Umbilical cord (tissue), 2 donors: Measurements from ENCODE around the gene SLC6A6. TPM values are rescaled to one million over a fixed set of nuclear protein-coding genes. Genes with fewer than 3 reads are reported as not detected.

Source experiments
- DNase-seq: peaks from one replicate; pipeline ENCODE4 v3.0.0-alpha.2; 2015; ENCODE audit warnings: low spot score
- total RNA-seq: library from RNA; depleted of rRNA; stranded (reverse); fragments of >200 nt; gene quantifications from one replicate; pipeline ENCODE4 v1.2.3, GENCODE V29; 2014; ENCODE audit warnings: low replicate concordance; ENCODE audit not compliant: insufficient read depth

The SLC6A6 gene
- total RNA-seq, result 19.3 TPM

DNA sequence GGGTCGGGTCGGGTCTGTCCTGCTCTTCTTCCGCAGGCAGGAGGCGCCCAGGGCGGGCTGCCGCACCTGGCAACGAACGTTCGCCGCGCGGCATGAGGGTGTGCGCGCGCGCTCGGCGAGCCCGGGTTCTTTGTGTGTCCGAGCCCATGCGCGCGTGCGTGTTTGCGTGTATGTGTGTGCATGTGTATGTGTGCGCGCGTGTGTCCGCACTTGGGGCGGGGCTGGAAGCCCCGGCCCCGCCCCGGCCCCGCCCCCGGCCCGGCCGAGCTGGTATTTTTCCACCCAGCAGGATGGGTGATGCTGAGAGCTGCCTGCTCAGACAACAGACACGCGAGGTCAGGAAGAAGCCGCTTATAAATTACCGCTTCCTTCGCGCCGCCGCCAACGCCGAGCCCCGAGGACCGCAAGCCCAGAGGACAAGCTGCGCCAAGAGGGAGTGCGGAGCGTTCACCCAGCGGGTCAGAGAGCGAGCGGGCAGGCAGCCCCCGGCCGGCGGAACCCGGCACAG lies at the start of gene SLC6A6:
SLC6A6 (plus strand) TSS at position 303 of the 508 bp plus-strand sequence. CDS start 41,029 bp downstream, outside the sequence.
- DNase-seq, result peak; percentile 94

- DNase-seq, result peak; percentile 15
Measured at GRCh38 chr3:14353502-14353901, 48.9 kb upstream of the SLC6A6 start.

DNA sequence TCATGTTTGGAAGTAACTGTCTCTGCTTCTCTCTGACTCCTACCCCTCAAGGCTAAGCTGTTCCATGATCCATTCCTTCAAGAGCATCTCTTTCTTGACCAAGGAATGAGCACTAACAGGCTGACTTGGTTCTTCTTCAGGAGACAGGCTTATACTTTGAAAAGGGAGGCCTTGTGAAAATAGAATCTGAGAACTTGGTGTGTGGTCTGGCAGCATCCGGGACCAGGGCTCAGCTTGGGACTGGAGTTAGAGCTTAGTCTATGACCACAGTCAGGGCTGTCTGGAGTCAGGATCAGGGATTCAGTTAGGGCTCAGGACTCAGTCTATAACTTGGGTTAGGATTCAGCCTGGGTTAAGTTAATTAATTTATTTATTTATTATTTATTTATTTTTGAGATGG lies 44.9 kb upstream of the SLC6A6 start:
- no peak for DNase-seq

DNA sequence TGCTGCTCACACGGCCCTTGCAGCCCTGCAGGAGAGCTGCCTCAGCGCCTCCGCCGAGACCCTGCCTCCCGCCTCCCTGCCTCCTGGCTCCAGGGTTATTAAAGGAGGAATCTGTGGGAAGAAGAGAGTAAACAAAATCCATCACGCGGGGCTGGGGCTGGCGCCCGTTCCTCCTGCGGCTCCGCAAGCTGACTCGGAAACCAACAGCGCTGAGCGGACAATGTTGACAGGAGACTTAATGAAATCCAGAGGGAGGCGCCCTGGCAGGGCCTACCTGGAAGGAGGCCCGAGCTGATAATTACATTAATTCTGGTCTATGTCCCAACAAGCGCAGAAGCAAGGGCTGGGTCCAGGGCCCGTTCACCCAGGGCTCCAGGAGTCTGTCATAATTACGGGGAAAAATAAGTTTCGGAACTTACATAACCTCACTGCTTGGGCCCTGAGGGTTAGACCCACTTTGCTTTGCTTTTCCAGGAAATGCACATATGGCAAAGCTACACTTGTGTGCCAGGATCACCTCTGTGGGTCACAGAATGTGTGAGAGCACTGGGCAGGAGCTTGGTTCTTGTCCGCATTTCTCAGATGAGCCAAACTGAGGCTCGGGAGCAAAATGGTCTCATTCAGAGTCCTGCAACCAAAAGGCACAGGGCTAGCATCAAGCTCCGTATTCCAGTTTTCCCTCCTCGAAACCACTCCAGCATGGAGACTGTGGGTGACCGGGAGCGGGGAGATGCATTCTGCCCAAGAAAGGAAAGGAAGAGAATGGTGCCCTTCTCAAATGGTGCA lies 43.8 kb upstream of the SLC6A6 start:
- peak; percentile 36 for DNase-seq

- DNase-seq, result no peak
Measured at GRCh38 chr3:14359348-14359747, 43.1 kb upstream of the SLC6A6 start.

DNA sequence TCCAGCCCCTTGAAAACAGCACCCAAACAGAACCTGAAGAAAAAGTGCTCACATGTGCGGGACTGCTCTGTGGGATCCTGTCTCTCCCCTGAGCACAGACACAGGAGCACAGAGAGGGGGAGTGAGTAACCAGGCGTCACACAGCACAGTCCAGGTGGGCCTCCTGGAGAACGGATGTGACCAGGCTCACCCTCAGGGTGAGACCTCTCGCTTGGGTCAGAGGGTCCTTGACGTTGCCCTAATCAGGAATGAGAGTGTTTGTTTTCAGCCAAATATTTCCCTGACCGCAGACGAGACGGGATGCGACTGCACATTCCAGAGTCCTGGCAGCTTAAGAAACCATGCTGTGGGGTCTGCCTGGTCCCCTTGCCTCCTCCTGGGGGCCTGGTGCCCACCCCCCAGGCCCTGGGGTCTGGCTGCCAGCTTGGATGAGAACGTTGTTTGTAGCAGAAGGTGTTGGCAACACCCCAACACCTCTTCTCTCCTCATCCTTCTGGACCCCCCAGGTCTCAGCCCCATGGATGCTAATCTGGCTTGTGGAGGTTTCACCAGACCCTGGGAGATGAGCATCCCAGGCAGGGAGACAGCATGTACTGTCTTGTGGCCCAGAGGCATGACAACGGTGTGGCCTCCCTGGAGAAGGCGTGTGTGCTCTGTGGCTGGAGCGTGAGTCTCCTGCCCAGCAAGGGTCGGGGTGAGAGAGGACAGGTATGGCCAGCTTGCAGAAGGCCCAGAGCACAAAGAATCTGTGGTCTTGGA lies 42.1 kb upstream of the SLC6A6 start:
- DNase-seq, result no peak

DNA sequence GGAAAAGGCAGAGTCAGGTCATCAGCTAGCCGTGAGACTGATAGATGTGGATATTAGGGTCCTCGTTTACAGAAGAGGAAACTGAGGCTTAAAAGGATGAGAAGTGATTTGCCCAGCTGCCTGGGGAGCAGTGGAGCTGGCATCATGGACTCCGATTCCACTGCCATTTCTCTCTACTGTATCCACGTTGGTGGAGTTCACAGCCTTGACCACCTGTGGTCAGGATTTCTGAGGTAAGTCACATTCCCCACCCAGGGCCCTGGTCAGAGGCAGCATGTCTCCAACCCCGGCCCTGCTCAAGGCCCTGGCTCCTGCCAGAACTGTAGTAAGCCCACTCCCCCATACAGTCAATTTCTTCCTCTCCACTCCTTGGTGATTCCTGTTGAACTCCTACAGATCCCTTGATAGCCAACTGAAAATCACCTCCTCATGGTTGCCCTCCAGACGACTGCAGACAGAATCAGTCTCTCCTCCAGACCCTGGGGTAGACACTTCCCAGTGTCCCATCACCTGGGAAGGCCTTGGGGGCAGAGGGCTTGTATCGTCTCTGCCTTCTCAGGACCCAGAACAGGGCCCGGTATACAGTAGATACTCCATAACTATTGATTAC lies 41.2 kb upstream of the SLC6A6 start:
- DNase-seq, result no peak

- no peak for DNase-seq
Measured at GRCh38 chr3:14362890-14363289, 39.5 kb upstream of the SLC6A6 start.

DNA sequence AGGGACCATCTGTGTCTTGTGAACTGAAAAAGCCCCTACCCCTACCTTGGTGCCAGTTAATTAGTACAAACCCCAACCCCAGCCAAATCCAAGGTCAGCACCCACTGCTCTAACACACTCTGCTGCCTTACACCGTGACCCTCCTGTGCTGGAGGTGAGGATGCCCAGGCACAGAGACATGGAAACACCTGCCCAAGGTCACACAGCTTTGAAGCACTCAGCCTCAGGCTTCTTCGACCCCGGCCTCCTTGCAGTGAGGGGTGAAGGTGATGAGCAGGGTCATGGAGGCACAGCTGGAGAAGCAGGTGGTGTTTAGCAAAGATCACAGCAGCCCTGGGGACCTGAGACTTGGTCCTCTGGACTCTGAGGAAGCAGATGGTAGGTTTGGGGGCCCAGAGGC lies 39.0 kb upstream of the SLC6A6 start:
- DNase-seq, result no peak

GRCh38 chr3:14363991-14364390 lies 38.4 kb upstream of the SLC6A6 start:
- no peak for DNase-seq

DNA sequence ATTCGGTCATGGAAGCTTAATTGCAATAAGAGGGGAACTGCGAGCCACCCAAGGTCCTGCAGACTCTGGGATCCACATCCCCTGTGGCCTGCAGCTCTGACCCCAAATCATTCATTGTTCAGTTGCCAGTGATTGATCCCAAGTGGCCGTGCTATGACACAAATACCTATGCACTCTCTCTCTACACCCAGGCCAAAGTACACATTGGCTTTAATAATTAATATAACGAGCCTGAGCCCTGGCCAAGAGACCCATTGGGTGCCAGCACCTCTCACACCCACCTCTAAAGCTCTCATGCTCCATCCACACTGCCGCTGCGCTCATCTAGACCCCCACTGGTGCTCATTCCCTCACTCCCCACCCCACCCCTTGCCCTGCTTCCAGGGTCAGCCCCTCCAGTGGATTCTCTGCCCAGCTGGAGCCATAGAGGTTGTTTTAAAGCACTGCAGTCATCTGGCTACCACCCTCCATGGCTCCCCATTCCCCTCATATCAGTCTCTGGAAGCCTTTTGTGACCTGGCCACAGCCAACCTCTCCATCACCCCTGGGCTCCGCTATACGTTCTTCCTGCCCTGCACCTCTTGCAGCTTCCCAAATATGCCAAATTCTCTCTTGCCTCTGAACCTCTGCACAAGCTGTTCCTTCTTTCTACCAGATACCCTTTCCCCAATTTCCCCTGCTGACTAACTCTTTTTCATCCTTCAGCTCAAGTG lies 37.7 kb upstream of the SLC6A6 start:
- no peak for DNase-seq

DNA sequence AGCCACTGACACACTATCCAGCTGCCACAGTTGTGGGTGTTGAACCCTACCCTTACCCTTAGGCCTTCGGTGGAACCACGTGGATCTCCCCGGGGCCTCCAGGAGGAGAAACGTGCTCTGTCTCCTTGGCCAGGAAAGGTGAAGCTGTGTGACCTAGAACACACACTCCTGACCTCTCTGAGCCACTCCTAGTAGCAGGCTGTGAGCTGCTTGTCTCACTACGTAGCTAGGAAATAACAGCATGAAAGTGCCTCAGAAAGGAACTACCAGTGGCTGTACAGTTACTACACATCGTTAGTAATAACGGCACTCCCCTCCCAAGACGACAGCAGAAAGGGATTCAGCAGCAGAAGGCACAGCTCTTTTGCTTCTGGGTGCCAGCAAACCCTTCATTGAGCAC lies 36.2 kb upstream of the SLC6A6 start:
- DNase-seq, result no peak

- no peak for DNase-seq
Measured at GRCh38 chr3:14366915-14367823, 35.2 kb upstream of the SLC6A6 start.

- no peak for DNase-seq
Measured at GRCh38 chr3:14368146-14368545, 34.3 kb upstream of the SLC6A6 start.

GRCh38 chr3:14368885-14369284 lies 33.5 kb upstream of the SLC6A6 start:
- DNase-seq, result no peak

DNA sequence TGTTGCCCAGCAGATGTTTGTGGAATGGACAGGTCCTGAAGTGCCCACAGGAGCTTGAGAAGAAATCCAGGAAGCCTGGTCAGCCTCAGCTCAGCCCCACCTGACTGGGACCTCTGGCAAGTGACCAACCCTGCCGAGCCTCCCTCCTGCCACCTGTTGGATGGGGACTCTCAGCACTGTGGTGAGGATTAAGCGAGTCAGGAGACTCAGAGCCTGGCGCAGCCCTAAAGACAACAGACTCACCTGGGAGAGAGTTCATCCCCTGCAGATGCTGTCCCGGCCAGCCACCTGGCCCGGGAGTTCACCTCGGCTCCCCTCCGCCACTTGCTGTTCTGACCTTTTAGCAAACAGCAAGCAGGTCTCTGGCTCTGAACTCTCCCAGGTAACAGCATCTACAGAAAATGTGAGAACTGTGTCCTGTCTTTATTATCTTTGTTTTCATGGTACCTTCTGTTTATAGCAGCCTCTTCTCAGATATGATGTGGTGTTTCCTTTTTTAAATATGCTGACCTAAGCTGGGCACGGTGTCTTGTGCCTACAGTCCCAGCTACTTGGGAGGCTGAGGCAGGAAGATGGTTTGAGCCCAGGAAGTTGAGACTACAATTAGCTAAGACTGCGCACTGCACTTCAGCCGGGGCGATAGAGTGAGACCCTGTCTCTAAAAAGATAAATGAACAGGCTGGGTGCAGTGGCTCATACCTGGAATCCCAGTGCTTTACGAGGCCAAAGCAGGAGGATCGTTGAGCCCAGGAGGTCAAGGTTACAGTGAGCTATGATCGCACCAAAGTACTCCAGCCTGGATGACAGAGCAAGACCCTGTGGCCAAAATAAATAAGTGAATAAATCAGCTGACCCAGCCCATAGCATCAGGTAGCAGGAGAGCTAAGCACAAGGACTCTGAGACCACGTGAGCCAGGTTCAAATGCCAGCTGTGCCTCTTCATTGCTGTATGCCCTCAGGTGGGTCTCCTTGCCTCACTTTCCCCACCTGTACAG lies 32.4 kb upstream of the SLC6A6 start:
- no peak for DNase-seq

GRCh38 chr3:14370720-14371572 lies 31.5 kb upstream of the SLC6A6 start:
- no peak for DNase-seq
